ENCODE results near the gene MAF. TPM values are rescaled to one million over a fixed set of nuclear protein-coding genes. Genes with fewer than 3 reads are reported as not detected.

MAF gene
- total and polyA plus RNA-seq, 2 experiments from 2014 or later, result 0.91 to 2.5 TPM

DNA sequence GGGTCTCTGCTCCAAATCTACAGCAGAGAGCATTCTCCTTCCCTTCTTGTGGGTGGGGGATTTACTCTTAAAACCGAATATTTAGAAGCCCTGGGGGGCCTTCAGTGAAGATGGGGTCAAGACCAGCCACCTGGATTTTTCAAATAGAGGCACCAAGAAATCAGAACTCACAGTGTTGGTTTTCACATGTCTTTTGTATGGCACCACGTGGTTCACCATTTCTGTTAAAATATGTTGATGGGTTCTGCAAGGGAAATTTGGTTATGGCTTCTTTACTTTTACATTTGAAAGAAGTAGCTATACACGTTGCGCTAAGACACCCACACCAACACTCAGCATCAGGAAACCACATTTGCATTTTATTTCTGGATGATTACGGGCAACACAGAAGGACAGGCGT, 17.7 kb downstream of the MAF start:
- H3K4me1 ChIP-seq (ENCODE audit: insufficient read depth), result peaks cover 30% of the 10 kb centered on the region
- H3K27ac ChIP-seq (ENCODE audit: low read depth), result no peak overlapping the region
- ATAC-seq (no peak), DNase-seq (ENCODE audit: low spot score) (no peak)
- no peak overlapping the region for H3K27ac Mint-ChIP-seq
- H3K4me1 Mint-ChIP-seq, result peaks cover 47% of the 10 kb centered on the region
- no peak overlapping the region for H3K4me3 ChIP-seq
- no peaks in the 10 kb centered on the region for H3K9me3 Mint-ChIP-seq
- 0 out of 2 replicates have a peak, but pooled peaks cover under 1% of the 10 kb centered on the region for H3K27me3 ChIP-seq (ENCODE audit: insufficient read depth)
- TF ChIP-seq ZNF331 (CRISPR knock-in tag; IDR thresholded peaks at IDR 0.05; ENCODE audit: low read depth) (no peak), STAT1 (IDR thresholded peaks at IDR 0.05; ENCODE audit: unreplicated experiment) (no peak), ZNF114 (CRISPR knock-in tag; IDR thresholded peaks at IDR 0.05) (no peak), POLR2AphosphoS5 (IDR thresholded peaks at IDR 0.05; ENCODE audit: low read depth) (no peak), NANOG (IDR thresholded peaks at IDR 0.05; ENCODE audit: borderline replicate concordance) (no peak), CREB1 (CRISPR knock-in tag; IDR thresholded peaks at IDR 0.05; ENCODE audit: low read depth) (no peak), JUNB (IDR thresholded peaks at IDR 0.05; ENCODE audit: unreplicated experiment) (no peak), EZH2phosphoT487 (IDR thresholded peaks at IDR 0.05; ENCODE audit: unreplicated experiment) (no peak), EZH2 (IDR thresholded peaks at IDR 0.05; ENCODE audit: low read depth, unreplicated experiment) (no peak)
- TF ChIP-seq, protein P1, sequence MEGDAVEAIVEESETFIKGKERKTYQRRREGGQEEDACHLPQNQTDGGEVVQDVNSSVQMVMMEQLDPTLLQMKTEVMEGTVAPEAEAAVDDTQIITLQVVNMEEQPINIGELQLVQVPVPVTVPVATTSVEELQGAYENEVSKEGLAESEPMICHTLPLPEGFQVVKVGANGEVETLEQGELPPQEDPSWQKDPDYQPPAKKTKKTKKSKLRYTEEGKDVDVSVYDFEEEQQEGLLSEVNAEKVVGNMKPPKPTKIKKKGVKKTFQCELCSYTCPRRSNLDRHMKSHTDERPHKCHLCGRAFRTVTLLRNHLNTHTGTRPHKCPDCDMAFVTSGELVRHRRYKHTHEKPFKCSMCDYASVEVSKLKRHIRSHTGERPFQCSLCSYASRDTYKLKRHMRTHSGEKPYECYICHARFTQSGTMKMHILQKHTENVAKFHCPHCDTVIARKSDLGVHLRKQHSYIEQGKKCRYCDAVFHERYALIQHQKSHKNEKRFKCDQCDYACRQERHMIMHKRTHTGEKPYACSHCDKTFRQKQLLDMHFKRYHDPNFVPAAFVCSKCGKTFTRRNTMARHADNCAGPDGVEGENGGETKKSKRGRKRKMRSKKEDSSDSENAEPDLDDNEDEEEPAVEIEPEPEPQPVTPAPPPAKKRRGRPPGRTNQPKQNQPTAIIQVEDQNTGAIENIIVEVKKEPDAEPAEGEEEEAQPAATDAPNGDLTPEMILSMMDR (conservative IDR thresholded peaks at IDR 0.05; ENCODE audit: low read depth in 2 of 2), result no peak
- TF ChIP-seq, protein P2, sequence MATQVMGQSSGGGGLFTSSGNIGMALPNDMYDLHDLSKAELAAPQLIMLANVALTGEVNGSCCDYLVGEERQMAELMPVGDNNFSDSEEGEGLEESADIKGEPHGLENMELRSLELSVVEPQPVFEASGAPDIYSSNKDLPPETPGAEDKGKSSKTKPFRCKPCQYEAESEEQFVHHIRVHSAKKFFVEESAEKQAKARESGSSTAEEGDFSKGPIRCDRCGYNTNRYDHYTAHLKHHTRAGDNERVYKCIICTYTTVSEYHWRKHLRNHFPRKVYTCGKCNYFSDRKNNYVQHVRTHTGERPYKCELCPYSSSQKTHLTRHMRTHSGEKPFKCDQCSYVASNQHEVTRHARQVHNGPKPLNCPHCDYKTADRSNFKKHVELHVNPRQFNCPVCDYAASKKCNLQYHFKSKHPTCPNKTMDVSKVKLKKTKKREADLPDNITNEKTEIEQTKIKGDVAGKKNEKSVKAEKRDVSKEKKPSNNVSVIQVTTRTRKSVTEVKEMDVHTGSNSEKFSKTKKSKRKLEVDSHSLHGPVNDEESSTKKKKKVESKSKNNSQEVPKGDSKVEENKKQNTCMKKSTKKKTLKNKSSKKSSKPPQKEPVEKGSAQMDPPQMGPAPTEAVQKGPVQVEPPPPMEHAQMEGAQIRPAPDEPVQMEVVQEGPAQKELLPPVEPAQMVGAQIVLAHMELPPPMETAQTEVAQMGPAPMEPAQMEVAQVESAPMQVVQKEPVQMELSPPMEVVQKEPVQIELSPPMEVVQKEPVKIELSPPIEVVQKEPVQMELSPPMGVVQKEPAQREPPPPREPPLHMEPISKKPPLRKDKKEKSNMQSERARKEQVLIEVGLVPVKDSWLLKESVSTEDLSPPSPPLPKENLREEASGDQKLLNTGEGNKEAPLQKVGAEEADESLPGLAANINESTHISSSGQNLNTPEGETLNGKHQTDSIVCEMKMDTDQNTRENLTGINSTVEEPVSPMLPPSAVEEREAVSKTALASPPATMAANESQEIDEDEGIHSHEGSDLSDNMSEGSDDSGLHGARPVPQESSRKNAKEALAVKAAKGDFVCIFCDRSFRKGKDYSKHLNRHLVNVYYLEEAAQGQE (IDR thresholded peaks at IDR 0.05; ENCODE audit: unreplicated experiment), result no peak
- TF ChIP-seq, protein P3, sequence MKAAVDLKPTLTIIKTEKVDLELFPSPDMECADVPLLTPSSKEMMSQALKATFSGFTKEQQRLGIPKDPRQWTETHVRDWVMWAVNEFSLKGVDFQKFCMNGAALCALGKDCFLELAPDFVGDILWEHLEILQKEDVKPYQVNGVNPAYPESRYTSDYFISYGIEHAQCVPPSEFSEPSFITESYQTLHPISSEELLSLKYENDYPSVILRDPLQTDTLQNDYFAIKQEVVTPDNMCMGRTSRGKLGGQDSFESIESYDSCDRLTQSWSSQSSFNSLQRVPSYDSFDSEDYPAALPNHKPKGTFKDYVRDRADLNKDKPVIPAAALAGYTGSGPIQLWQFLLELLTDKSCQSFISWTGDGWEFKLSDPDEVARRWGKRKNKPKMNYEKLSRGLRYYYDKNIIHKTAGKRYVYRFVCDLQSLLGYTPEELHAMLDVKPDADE (IDR thresholded peaks at IDR 0.05), result no peak
- TF ChIP-seq, protein P4, sequence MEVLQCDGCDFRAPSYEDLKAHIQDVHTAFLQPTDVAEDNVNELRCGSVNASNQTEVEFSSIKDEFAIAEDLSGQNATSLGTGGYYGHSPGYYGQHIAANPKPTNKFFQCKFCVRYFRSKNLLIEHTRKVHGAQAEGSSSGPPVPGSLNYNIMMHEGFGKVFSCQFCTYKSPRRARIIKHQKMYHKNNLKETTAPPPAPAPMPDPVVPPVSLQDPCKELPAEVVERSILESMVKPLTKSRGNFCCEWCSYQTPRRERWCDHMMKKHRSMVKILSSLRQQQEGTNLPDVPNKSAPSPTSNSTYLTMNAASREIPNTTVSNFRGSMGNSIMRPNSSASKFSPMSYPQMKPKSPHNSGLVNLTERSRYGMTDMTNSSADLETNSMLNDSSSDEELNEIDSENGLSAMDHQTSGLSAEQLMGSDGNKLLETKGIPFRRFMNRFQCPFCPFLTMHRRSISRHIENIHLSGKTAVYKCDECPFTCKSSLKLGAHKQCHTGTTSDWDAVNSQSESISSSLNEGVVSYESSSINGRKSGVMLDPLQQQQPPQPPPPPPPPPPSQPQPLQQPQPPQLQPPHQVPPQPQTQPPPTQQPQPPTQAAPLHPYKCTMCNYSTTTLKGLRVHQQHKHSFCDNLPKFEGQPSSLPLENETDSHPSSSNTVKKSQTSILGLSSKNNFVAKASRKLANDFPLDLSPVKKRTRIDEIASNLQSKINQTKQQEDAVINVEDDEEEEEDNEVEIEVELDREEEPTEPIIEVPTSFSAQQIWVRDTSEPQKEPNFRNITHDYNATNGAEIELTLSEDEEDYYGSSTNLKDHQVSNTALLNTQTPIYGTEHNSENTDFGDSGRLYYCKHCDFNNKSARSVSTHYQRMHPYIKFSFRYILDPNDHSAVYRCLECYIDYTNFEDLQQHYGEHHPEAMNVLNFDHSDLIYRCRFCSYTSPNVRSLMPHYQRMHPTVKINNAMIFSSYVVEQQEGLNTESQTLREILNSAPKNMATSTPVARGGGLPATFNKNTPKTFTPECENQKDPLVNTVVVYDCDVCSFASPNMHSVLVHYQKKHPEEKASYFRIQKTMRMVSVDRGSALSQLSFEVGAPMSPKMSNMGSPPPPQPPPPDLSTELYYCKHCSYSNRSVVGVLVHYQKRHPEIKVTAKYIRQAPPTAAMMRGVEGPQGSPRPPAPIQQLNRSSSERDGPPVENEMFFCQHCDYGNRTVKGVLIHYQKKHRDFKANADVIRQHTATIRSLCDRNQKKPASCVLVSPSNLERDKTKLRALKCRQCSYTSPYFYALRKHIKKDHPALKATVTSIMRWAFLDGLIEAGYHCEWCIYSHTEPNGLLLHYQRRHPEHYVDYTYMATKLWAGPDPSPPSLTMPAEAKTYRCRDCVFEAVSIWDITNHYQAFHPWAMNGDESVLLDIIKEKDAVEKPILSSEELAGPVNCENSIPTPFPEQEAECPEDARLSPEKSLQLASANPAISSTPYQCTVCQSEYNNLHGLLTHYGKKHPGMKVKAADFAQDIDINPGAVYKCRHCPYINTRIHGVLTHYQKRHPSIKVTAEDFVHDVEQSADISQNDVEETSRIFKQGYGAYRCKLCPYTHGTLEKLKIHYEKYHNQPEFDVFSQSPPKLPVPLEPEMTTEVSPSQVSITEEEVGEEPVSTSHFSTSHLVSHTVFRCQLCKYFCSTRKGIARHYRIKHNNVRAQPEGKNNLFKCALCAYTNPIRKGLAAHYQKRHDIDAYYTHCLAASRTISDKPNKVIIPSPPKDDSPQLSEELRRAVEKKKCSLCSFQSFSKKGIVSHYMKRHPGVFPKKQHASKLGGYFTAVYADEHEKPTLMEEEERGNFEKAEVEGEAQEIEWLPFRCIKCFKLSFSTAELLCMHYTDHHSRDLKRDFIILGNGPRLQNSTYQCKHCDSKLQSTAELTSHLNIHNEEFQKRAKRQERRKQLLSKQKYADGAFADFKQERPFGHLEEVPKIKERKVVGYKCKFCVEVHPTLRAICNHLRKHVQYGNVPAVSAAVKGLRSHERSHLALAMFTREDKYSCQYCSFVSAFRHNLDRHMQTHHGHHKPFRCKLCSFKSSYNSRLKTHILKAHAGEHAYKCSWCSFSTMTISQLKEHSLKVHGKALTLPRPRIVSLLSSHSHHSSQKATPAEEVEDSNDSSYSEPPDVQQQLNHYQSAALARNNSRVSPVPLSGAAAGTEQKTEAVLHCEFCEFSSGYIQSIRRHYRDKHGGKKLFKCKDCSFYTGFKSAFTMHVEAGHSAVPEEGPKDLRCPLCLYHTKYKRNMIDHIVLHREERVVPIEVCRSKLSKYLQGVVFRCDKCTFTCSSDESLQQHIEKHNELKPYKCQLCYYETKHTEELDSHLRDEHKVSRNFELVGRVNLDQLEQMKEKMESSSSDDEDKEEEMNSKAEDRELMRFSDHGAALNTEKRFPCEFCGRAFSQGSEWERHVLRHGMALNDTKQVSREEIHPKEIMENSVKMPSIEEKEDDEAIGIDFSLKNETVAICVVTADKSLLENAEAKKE (CRISPR knock-in tag; IDR thresholded peaks at IDR 0.05), result no peak
- H3F3A ChIP-seq (replicated peaks; ENCODE audit: low read depth), result no peaks in the 10 kb centered on the region
- H3K4me2 ChIP-seq, result no peak overlapping the region
- H2AFZ ChIP-seq, result no peak overlapping the region
- no peaks in the 10 kb centered on the region for H4K20me1 ChIP-seq (replicated peaks; ENCODE audit: insufficient read depth)
- no peaks in the 10 kb centered on the region for H3K36me3 Mint-ChIP-seq (ENCODE audit: low read depth)
- H3K79me2 ChIP-seq (replicated peaks; ENCODE audit: insufficient read depth), result no peaks in the 10 kb centered on the region
- no peaks in the 10 kb centered on the region for H3K36me3 ChIP-seq (ENCODE audit: insufficient read depth)
- H3K4me3 Mint-ChIP-seq, result no peak overlapping the region
- no peaks in the 10 kb centered on the region for H3K9me2 ChIP-seq (ENCODE audit: insufficient read depth)
- H3K27me3 Mint-ChIP-seq (ENCODE audit: insufficient read depth, low read depth, poor library complexity), result peaks cover 2% of the 10 kb centered on the region

Measured in GM23338 (cell line).